T-helper 1 cell treated with Interleukin-12 subunit alpha and Interleukin-12 subunit beta and Interleukin-4 antibody, amounts not matched to agents 30 μg/mL and 1 μg/mL, for 36 hours (primary cell): ENCODE measurements around the gene LPCAT1.

ENCODE experiments used
- H3K27ac Mint-ChIP-seq: one replicate; pipeline ENCODE4 v1.8.0; 2021; ENCODE audit warnings: mild to moderate bottlenecking, mixed read lengths
- H3K27me3 Mint-ChIP-seq: one replicate; pipeline ENCODE4 v1.8.0; 2021; ENCODE audit warnings: low read depth, mixed read lengths
- H3K36me3 Mint-ChIP-seq: one replicate; pipeline ENCODE4 v1.8.0; 2021; ENCODE audit warnings: low read depth, mixed read lengths
- H3K4me1 Mint-ChIP-seq: one replicate; pipeline ENCODE4 v1.8.0; 2021; ENCODE audit warnings: low read depth, mixed read lengths
- H3K4me3 Mint-ChIP-seq: one replicate; pipeline ENCODE4 v1.8.0; 2021; ENCODE audit warnings: mild to moderate bottlenecking, moderate library complexity, mixed read lengths
- H3K9me3 Mint-ChIP-seq: one replicate; pipeline ENCODE4 v1.8.0; 2021; ENCODE audit warnings: mixed read lengths

LPCAT1 gene

DNA sequence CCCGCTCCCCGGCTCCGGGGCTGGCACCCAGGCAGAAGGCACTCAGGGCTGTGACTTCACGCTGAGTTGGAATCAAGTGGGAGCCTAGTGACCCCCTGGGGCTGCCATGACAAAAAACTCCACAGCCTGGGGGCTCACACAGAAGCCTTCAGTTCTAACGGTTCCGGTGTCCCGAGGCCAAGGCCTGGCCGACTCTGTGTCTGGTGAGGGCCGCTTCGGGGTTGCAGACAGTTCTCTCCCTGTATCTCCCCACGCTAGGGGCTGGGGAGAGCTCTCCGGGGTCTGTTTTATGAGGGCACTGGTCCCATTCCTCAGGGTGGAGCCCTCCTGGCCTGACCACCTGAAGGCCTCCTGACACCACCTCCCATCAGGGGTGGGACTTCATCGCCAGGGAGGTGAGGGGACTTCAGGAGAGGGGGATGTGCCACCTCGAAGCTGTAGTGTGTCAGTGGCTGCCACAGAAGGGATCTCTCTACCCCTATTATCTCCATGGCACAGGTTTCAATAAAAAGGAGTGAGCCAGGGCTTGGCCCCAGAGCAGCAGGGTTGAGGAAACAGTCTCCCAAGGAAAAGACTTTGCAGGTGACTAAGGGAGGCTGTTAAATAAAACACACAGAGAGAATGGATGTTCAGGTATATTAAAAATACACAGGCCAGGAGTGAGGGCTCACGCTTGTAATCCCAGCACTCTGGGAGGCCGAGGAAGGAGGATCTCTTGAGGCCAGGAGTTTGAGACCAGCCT is 77.0 kb downstream of the LPCAT1 start:
- Mint-ChIP-seq H3K27ac (no peak overlapping the region), H3K27me3 (peaks cover 63% of the 10 kb centered on the region), H3K36me3 (no peaks in the 10 kb centered on the region), H3K4me1 (no peaks in the 10 kb centered on the region), H3K9me3 (no peaks in the 10 kb centered on the region), H3K4me3 (no peak overlapping the region)

DNA sequence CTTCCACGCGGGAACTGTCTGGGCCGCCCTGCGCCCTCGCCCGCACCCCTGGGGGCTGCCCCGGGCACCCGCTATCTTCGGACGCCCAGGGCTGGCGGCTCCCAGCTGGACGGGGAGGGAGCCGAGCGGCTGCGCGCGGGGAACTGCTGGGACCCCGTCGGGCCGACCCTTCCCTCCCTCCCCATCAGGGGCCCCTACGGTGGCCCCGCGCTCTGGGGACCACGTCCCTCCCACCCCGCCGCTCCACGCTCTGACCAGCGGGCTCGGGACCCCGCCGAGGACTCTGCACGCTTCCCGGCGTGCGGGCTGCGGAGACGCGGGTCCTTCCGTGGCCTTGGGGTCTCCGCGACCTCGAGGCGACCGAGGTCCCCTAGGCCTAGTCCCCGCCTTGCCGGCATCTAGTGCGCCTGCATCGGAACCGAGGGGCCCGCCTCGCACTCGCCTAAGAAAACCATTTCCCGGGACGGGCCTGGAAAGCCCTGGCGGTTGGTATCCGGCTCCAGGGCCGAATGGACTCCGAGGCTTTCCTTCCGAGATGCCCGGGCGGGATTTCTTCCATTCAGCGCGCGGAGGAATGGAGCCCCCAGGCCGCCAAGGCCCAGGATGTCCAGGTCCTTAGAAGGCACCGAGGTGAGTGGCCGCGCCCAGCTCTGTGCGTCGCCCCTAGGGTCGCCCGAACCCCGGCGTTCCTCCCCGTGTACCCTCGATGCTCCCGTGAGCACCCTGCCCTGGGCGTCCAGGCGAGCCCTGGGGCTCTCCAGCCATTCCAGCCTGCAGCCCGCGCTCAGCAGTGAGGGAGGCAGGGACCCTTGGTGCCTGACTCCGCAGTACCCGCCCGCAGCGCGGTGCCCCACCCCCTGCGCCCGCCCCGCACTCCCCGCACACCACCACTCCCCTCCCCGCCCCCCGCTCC is 77.8 kb downstream of the LPCAT1 start:
- H3K4me3 Mint-ChIP-seq, result no peak overlapping the region
- no peaks in the 10 kb centered on the region for H3K4me1 Mint-ChIP-seq
- no peaks in the 10 kb centered on the region for H3K36me3 Mint-ChIP-seq
- no peaks in the 10 kb centered on the region for H3K9me3 Mint-ChIP-seq
- no peak overlapping the region for H3K27ac Mint-ChIP-seq
- H3K27me3 Mint-ChIP-seq, result peaks cover 58% of the 10 kb centered on the region

DNA sequence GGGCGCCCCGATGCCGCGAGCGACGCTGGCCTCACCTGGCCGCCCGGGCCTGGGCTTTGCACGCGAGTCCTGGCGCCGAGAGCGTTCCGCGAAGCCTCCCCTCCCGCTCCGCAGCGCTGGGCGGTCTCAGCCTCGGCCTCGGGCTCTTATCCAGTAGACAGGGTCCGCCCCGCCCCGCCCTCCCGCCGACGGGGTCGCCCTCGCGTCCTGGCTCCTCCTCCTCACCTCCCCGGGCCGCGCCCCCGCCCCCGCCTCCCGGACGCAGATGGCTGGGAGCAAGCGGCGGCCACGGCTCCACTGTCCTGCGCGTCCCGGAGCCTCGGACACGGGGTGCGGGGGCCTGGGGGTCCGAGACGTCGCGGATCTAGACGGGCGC is 78.5 kb downstream of the LPCAT1 start, which contains the start of gene SLC6A3:
SLC6A3 (minus strand) TSS at position 128 of the 376 bp plus-strand sequence. CDS start 2,243 bp downstream, outside the sequence.
- H3K4me1 Mint-ChIP-seq, result no peaks in the 10 kb centered on the region
- H3K4me3 Mint-ChIP-seq, result no peak within 1 kb of the TSS
- H3K27me3 Mint-ChIP-seq, result peaks cover 53% of the 10 kb centered on the region
- H3K36me3 Mint-ChIP-seq, result no peaks in the 10 kb centered on the region
- no peaks in the 10 kb centered on the region for H3K9me3 Mint-ChIP-seq
- no peak within 1 kb of the TSS for H3K27ac Mint-ChIP-seq

DNA sequence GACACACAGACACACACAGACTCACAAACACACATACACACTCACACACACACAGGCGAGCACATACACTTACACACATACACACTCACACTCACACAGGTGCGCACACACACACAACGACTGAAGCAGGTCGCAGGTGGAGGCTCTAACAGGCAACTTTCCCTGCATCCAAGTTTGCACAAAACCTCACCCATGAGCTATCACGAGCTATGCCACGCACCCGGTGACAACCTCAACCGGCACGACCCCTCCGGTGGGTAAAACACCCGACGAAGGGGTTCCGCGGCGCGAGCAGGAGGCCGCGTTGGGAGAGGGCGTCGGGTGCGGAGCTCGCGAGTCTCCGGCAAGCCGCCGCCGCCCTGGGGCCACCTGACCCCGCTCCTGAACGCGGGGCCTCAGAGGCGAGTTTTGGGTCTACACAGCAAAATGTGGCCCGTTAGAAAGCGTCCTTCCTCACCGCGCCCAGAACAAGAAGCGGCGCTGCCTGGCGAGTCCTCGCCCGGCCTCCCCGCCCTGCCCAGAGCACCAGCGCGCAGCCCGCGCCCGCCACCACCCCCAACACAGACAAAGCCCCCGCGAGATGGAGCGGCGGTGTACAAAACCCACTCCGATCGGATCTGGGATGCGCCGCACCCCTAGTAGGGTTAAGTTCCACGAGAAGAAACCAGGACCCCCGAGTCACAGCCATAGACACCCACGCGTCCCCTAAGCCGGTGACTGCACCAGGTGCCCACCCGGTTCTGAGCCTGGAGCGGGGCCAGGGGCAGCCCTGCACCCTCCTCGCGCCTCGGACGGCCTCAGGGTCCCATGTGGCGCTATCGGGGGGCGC is 79.2 kb downstream of the LPCAT1 start:
- Mint-ChIP-seq H3K4me1 (no peaks in the 10 kb centered on the region), H3K27me3 (peaks cover 48% of the 10 kb centered on the region), H3K4me3 (no peak overlapping the region), H3K27ac (no peak overlapping the region), H3K9me3 (no peaks in the 10 kb centered on the region), H3K36me3 (no peaks in the 10 kb centered on the region)

DNA sequence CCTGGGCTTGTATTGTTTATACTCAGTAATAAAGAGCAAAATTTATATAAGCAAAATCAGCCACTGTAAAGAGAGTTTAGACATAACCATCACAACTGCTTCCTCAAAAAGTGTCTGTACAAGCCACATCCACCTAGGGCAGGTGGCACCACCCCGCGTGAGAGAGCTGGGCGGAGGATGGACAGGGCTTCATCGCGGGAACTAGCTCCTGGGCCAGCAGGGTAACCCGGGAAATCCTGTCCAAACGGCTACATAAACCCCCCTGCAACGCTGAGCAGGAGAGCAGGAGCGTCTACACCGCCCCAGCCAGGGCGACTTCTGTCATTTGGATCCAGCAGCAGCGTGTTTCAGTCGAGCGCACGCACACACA is 79.8 kb downstream of the LPCAT1 start:
- Mint-ChIP-seq H3K9me3 (no peaks in the 10 kb centered on the region), H3K4me1 (no peaks in the 10 kb centered on the region), H3K27ac (no peak overlapping the region), H3K36me3 (no peaks in the 10 kb centered on the region), H3K27me3 (peaks cover 43% of the 10 kb centered on the region), H3K4me3 (no peak overlapping the region)

DNA sequence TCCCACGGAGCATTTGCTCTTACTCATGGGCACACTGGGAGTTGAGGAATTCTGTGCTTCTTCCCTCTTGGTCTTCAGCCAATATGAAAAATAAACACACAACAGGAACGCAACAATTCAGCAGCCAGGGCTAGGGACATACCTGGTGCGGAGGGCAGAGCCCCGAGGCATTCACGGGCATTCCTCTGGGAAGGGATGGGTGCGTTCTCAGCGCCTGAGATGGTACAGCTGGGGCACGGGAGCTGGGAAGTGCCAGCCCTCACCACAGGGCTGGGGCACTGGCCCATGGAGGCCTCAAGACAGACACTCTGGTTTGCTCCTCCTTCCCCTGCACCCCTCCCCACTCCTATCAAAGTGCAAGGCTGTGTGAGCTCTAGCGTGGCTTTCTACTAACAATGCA is 80.6 kb downstream of the LPCAT1 start:
- Mint-ChIP-seq H3K27ac (no peak overlapping the region), H3K4me3 (no peak overlapping the region), H3K27me3 (peaks cover 36% of the 10 kb centered on the region), H3K36me3 (no peaks in the 10 kb centered on the region), H3K9me3 (no peaks in the 10 kb centered on the region), H3K4me1 (no peaks in the 10 kb centered on the region)

DNA sequence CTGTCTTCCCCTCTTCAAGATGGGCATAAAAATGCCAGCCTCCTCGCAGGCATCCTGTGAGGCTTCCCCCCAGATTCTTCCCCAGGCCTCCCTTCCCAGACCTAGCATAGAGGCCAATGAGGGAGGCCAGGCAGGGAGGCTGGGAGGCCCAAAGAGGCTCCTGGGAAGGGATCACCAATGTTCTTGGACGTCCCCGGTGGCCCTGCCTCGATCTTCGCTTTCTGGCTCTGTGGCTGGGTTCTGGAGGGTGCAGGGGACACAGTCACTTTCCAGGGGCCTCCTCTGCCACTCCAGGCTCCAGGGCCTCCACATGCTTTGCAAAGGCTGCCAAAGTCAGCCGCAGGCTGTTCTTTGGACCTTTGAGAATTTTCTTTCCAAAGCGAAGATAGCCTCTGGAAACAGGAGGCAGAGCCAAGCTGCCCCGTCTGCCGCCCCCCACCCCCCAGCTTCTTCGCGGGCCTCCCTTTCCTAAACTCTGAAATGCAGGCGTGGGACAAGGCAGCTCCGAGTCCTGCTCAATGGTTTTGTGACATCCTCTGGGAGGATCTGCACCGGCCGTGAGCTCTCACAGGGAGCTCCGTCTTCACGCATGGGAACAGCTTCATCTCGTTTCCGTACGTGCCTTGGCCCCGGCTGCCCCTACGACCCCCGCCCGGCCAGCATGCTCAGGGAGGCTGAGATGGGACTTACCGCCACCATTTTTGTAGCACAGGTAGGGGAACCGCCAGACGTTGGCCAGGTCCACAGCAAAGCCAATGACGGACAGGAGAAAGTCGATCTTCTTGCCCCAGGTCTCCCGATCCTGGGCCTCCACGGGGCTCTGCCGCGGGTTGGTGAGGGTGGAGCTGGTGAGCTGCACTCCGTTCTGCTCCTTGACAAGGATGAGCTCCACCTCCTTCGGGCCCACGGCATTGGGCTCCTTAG is 81.3 kb downstream of the LPCAT1 start:
- H3K9me3 Mint-ChIP-seq, result no peaks in the 10 kb centered on the region
- H3K27ac Mint-ChIP-seq, result no peak overlapping the region
- no peaks in the 10 kb centered on the region for H3K4me1 Mint-ChIP-seq
- H3K27me3 Mint-ChIP-seq, result peaks cover 29% of the 10 kb centered on the region
- H3K36me3 Mint-ChIP-seq, result no peaks in the 10 kb centered on the region
- H3K4me3 Mint-ChIP-seq, result no peak overlapping the region

DNA sequence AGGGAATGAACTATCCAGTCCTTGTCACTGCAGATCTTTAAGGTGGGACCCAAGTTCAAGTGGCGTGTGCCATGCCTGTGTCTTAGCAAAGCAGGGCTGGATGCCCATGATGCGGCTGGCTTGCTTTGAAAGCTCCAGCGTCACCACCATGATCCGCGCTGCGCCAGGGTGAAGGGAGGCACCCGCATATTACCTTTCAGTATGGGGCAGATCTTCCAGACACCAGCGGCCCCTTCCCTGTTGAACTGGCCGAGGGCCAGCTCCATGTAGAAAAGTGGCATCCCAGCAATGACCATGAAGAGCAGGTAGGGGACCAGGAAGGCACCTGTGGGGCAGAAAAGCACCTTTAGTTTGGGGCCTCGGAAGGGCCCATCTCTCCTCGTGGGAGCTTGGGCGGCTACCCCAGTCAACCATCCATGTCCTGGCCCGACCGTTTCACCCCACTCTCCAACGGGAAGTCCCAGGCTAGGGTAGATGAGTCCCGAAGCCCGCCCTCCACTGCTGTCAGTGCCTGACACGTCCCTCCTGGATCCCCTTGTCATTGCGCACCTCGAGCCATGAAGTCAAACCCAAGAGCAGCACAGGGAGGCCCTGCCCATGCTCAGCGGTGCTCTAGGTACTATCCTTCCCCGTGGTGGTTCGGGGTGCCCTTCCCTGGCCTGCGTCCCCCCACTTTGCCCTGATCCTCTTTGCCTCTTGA is 82.4 kb downstream of the LPCAT1 start:
- H3K4me3 Mint-ChIP-seq, result no peak overlapping the region
- H3K9me3 Mint-ChIP-seq, result no peaks in the 10 kb centered on the region
- peaks cover 20% of the 10 kb centered on the region for H3K27me3 Mint-ChIP-seq
- no peak overlapping the region for H3K27ac Mint-ChIP-seq
- no peaks in the 10 kb centered on the region for H3K4me1 Mint-ChIP-seq
- H3K36me3 Mint-ChIP-seq, result no peaks in the 10 kb centered on the region

DNA sequence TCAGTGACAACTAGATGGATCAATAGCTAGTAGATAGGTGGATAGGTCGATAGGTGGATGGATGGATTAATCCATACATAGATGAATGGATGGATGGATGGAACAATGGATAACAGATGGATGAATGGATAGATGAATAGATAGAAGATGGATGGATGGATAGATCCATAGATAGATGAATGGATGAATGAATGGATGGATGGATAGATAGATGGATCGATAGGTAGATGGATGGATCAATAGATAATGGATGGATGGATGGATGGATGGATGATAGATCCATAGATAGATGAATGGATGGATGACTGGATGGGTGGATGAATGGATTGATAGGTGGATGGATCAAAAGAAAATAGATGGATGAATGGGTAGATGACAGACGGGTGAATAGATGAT is 83.7 kb downstream of the LPCAT1 start:
- H3K4me3 Mint-ChIP-seq, result no peak overlapping the region
- no peaks in the 10 kb centered on the region for H3K9me3 Mint-ChIP-seq
- no peaks in the 10 kb centered on the region for H3K36me3 Mint-ChIP-seq
- no peaks in the 10 kb centered on the region for H3K4me1 Mint-ChIP-seq
- H3K27ac Mint-ChIP-seq, result no peak overlapping the region
- peaks cover 20% of the 10 kb centered on the region for H3K27me3 Mint-ChIP-seq

DNA sequence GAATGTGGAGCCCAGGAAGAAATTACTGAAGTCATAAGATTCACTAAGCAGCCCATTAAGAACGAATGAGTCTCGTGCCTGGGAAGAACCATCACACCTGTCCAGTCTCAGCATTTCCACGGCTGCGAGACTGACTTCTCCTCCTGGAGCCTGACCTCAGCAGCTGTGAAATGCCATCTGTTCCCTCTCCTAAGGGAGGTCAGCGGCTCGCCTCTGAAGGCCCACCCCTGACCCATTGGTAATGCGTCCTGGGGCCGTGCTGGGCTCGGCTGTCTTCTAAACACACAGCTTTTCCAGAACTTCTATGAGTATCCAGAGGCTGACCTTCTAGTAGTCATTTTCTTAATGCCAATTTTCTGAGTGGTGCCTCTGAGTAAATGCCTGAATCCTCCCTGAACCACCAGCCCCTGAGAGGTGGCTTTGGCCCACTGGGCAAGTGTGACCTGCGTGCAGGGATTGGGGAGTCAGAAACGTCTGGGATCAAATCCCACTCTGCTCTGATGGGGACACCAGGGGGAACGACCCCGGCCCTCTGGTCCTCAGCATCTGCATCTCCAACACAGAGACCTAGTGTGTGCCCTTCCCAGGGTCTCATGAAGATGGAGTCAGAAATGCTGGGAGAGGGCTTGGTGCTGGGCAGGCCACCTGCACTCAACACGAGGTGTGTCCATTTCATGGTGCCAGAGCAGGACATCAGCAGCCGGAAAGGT is 84.2 kb downstream of the LPCAT1 start:
- Mint-ChIP-seq H3K36me3 (no peaks in the 10 kb centered on the region), H3K27ac (no peak overlapping the region), H3K27me3 (peaks cover 20% of the 10 kb centered on the region), H3K4me1 (no peaks in the 10 kb centered on the region), H3K4me3 (no peak overlapping the region), H3K9me3 (no peaks in the 10 kb centered on the region)

DNA sequence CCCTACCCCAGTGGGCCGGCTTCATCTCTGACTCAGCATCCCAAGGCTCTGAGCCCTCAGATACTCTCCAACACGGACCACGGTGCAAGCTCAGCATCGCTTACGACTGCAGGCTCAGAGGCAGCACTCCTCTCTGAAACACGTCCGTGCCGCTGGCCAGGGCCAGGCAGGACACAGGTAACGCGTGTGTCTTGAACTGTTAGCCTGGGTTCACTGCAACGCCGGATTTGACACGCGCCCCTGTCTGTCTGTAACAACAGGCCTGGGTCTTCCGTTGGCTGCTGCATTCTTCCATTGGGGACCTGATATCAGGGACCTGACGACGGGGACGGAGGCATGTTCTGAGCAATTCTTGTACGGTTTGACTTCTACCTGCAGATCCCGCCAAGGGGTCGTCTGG is 84.9 kb downstream of the LPCAT1 start:
- no peaks in the 10 kb centered on the region for H3K9me3 Mint-ChIP-seq
- no peaks in the 10 kb centered on the region for H3K36me3 Mint-ChIP-seq
- no peaks in the 10 kb centered on the region for H3K4me1 Mint-ChIP-seq
- no peak overlapping the region for H3K27ac Mint-ChIP-seq
- H3K4me3 Mint-ChIP-seq, result no peak overlapping the region
- peaks cover 14% of the 10 kb centered on the region for H3K27me3 Mint-ChIP-seq

DNA sequence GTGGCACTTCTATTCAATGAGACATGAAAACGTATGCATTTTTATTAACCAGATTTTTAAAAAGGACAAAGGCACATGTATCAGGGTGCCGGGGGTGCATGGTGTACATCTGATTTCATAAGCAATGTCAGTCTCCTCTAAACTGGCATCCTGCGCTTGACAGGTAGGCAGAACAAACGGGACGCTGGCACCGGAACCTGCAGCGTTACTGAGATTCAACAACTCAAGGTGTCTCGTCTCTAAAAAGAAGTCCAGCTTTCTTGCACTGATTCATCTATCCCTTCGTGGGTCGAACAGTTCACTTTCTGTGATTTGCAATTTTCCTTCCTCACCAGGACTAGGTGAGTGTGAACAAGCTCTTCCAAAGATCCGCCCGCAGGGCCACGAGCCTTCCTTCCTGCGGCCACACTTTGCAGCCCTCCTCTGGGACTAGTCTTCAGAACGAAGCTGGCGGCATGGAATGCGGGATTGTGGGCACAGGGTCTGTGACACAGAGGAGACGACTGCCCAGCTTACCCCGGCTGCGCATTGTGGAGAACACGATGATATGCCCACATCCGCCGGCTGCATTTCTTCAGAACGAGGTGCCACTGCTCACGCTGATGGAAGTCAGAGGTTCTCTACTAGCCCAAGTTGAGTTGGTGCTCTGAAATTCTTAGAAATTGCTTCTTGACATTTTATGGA is 85.7 kb downstream of the LPCAT1 start:
- H3K27ac Mint-ChIP-seq, result no peak overlapping the region
- no peaks in the 10 kb centered on the region for H3K36me3 Mint-ChIP-seq
- H3K9me3 Mint-ChIP-seq, result peaks cover 6% of the 10 kb centered on the region
- peaks cover 5% of the 10 kb centered on the region for H3K27me3 Mint-ChIP-seq
- no peak overlapping the region for H3K4me3 Mint-ChIP-seq
- H3K4me1 Mint-ChIP-seq, result no peaks in the 10 kb centered on the region
